Measurements from ENCODE around the gene FSTL1.
A peak's percentile ranks its signal among the peaks of the same experiment; 100 is the strongest.

The FSTL1 gene

DNA sequence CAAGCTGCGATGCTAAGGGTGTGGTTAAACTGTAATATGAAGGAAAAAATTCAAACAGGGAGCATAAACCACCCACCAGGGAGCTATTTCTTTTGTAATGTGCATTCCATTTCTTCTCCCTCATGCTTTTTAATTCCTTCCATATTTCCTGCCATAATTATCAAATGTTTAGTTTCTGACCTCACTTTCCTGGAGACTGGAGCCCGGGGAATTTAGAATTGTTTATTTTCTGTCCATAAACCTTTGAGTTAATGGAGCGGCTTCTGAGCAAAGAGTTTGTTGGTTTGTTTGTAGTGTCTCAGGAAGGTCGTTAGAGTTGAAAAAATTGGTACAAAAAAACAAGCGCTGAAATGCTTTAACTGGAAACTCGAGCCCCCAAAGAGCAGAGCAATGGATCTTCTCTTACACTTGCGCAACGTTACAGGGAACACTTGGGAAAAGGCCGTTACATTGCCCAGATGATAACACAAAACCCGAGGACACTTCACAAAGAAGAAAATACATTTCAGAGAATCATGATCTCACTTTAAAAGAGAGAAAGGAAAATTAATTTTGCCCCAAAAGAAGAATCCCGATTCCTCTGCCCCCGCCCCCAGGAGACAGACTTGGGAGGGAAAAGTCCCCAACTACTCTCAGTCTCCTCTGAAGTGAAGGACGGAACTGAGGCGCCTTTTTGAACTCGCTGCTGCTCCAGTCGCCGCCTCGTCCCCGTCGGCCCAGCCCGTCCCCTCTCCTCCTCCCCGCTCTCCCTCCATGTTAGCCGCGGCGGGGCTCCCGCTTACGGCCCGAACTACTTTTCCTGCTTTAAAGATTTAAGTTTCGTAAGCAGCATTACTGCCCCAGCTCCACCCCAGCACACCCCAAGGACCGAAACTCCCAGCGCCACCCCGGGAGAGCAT is 842 bp downstream of the FSTL1 start:
- peak overlapping the region; percentile 76 for H3K4me3 ChIP-seq (replicated peaks; ENCODE audit: low read depth, low read length)
- DNase-seq (ENCODE audit: extremely low read depth, low read depth), result no peak
- TF ChIP-seq, protein P1, sequence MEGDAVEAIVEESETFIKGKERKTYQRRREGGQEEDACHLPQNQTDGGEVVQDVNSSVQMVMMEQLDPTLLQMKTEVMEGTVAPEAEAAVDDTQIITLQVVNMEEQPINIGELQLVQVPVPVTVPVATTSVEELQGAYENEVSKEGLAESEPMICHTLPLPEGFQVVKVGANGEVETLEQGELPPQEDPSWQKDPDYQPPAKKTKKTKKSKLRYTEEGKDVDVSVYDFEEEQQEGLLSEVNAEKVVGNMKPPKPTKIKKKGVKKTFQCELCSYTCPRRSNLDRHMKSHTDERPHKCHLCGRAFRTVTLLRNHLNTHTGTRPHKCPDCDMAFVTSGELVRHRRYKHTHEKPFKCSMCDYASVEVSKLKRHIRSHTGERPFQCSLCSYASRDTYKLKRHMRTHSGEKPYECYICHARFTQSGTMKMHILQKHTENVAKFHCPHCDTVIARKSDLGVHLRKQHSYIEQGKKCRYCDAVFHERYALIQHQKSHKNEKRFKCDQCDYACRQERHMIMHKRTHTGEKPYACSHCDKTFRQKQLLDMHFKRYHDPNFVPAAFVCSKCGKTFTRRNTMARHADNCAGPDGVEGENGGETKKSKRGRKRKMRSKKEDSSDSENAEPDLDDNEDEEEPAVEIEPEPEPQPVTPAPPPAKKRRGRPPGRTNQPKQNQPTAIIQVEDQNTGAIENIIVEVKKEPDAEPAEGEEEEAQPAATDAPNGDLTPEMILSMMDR (IDR thresholded peaks at IDR 0.05; ENCODE audit: low read depth, low read length, missing control alignments), result no peak

DNA sequence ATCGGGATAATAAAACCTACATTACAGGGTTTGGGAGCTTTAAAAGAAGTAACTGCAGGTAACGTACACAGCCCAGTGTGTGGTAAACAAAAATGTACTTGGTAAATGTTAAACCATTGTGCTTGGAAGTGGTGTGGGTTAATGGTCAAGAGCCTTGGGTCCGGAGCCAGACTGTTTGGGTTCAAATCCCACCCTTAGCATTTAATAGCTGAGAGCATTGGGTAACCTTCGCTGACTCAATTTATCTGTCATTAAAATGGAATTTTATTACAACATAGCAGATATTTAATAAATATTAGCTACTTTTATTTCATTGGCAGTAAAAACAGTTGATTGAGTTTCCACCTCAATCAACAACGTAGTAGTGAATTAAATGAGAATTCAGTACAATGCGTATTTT is 1.5 kb downstream of the FSTL1 start:
- TF ChIP-seq, protein P1 (IDR thresholded peaks at IDR 0.05; ENCODE audit: low read depth, low read length, missing control alignments), result no peak
- no peak for DNase-seq (ENCODE audit: extremely low read depth, low read depth)
- peak overlapping the region; percentile 76 for H3K4me3 ChIP-seq (replicated peaks; ENCODE audit: low read depth, low read length)

DNA sequence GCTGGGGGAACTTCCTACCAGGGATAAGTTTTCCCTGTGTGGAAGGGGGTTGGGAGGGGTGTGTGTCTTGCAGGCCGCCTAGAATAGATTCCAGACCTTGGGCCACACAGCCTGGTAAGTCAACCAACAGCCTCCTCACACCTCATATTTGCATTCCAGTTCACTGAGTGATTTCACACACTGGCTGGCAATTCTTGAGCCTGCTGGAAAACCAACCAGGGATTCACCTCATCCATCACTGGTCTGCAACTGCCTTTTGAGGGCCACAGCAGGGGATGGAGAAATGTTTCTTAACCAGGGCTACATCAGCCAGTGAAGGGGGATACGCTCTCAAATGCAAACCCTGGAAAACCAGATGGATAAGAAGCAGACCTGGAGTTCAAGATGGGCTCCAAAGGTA is 2.0 kb downstream of the FSTL1 start:
- TF ChIP-seq, protein P1 (IDR thresholded peaks at IDR 0.05; ENCODE audit: low read depth, low read length, missing control alignments), result no peak
- DNase-seq (ENCODE audit: extremely low read depth, low read depth), result no peak
- peak overlapping the region; percentile 76 for H3K4me3 ChIP-seq (replicated peaks; ENCODE audit: low read depth, low read length)

DNA sequence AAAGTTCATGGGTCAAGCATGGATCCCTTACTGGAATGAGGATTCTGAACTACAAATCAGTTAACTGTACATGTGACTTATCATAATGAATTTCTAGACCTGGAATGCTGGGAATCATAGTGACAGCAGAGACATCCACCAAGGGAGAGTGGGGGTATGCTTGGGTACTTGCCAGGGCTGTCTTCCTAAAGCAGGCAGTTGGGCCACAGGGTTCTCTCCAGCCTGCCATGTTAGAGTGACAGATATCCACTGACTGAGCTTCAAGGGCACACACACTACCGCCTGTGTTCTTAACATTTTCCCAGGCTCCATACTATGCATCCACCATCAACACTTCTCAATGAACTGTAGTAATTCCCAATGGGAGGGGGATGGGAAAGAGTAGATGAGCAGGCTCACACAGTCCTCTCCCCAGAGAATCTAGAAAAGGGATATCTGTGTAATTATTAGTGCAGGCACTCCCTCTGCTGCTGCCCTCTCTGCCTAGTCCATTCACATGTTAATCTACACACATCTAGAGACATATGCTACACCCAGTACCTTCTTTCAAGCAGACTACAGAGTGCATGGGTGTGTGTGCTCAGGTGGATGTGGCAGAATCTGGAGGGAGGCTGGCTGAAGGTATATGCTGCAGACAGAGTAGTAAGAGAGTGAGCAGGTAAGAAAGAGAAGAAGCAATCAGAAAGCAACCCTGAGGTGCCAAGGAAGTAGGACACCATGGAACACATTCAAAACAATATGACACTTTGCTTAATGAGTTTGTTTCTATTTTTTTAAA is 3.7 kb downstream of the FSTL1 start:
- TF ChIP-seq, protein P1 (IDR thresholded peaks at IDR 0.05; ENCODE audit: low read depth, low read length, missing control alignments), result no peak
- peak overlapping the region; percentile 6; the same call in 1 of the 2 replicates for H3K4me3 ChIP-seq (replicated peaks; ENCODE audit: low read depth, low read length)
- no peak for DNase-seq (ENCODE audit: extremely low read depth, low read depth)

DNA sequence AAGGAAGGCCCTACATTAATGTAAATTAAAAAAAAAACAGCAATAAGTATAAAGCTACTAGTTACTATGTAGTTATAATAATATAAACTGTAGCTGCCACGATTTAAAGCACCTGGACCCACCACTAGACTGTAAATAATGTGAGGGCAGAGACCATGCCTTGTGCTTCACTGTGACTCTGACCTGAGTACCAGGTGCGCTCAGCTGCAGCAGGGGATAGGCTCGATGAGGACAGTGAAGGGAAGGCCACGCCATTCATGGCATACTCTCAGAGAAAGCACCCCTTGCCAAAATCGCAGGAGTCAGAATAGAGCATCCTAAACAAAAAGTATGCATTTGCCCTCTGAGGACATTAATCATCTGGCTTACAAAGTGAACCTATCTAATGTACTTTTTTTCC is 5.1 kb downstream of the FSTL1 start:
- DNase-seq (ENCODE audit: extremely low read depth, low read depth), result no peak
- TF ChIP-seq, protein P1 (IDR thresholded peaks at IDR 0.05; ENCODE audit: low read depth, low read length, missing control alignments), result no peak
- H3K4me3 ChIP-seq (replicated peaks; ENCODE audit: low read depth, low read length), result no peak overlapping the region

DNA sequence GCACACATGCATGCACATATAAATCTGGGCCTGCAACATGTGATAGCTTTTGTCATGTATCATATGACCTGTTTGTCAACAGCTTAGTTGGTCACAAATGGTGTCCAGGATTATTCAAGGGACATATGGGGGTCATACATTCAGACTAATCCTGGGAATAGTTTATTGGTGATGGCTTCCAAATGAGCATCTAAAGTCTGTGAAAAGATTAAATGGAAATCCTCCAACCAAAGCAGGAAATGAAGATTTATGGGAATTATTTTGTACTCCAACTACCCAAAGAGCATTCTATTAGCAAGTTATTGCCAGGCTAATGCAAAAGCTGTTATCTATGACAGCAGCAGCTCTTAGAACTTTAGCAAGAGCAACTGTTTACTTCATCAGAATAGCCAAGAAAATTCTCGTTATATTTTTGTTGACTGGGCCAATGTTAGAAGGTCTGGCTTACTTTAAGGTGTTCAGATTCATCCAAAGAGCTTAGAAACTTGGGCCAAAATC is 7.1 kb downstream of the FSTL1 start:
- TF ChIP-seq, protein P1 (IDR thresholded peaks at IDR 0.05; ENCODE audit: low read depth, low read length, missing control alignments), result no peak
- DNase-seq (ENCODE audit: extremely low read depth, low read depth), result no peak

More for the DNA sequence above, 7.1 kb downstream of the FSTL1 start:
- H3K4me3 ChIP-seq (replicated peaks; ENCODE audit: low read depth, low read length), result no peak overlapping the region

All from HFF-Myc (cell line).